NCI-H748 (cell line): ENCODE data around the gene TRPM2.

ENCODE experiments used
- DNase-seq: peaks from one replicate; lab custom pipeline; 2025; ENCODE audit not compliant: unreplicated experiment; lab: John Stamatoyannopoulos, UW

TRPM2 gene

DNA sequence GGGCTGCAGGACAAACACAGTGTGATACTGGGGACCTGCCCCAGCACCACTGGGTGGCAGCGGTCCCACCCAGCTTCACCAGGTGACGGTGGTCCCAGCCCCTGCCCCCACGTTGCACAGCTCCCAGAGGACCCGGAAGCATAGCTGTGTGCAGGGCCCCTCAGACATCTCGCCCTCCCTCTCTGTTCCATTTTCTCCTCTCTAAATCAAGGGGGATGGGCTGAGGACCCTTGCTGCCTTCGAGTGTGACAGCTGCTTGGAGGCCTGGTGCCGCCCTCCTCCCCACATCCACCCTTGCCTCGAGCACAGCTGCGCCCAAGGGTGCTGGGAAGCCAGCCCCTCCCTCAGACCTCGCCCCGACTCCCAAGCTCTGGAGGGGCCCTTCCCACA is 85.8 kb downstream of the TRPM2 start:
- no peak for DNase-seq

DNA sequence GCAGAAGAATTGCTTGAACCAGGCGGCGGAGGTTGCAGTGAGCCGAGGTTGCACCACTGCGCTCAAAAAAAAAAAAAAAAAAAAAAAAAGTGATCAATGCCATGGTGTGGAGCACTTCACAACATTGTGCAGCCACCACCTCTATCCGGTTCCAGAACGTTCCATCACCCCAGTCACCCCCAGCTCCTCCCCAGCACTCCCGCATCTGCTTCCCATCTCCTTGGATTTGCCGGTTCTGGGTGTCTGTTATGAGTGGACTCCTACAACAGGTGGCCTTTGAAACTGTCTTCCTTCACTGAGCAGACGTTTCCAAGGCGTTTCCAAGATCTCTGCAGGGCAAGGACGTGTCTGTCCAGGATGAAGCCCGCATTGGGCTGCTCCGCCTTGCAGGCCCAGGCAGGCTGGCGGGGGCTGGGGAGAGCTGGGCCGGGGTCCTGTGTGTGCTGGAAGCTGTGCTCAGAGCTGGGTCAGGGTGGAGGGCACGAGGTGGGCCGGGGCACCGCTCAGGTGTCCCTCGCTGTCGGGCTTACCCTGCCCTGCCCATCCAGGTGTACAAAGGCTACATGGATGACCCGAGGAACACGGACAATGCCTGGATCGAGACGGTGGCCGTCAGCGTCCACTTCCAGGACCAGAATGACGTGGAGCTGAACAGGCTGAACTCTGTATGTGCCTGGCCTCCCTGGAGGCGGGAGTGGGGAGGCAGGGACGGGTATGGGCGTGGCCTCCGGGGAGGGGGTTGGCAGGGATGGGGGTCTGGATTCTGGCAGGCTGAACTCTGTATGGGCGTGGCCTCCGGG is 87.0 kb downstream of the TRPM2 start:
- DNase-seq = no peak

DNA sequence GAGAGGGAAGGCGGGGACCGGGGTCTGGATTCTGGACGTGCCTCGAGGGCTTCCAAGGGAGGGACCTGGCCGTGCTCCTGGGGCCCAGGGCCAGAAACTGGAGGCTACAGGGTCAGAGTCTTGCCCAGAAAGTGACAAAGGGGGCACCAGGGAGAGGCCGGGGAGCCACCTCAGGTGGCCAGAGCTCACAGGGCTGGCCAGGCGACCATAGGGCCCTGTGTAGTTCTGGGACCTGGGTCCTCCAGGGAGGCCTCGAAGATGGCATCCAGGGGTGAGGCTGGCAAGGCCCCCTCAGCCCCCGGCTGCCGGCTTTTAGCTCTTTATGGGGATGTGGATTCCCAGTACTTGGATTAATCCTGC is 87.6 kb downstream of the TRPM2 start:
- DNase-seq = no peak

DNA sequence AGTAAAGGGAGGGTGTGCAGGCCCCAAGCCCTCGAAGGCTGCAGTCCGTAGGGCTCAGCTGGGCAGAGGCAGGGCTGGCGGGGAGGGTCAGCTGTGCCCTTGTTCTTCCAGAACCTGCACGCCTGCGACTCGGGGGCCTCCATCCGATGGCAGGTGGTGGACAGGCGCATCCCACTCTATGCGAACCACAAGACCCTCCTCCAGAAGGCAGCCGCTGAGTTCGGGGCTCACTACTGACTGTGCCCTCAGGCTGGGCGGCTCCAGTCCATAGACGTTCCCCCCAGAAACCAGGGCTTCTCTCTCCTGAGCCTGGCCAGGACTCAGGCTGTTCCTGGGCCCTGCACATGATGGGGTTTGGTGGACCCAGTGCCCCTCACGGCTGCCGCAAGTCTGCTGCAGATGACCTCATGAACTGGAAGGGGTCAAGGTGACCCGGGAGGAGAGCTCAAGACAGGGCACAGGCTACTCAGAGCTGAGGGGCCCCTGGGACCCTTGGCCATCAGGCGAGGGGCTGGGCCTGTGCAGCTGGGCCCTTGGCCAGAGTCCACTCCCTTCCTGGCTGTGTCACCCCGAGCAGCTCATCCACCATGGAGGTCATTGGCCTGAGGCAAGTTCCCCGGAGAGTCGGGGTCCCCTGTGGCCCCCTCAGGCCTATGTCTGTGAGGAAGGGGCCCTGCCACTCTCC is 88.3 kb downstream of the TRPM2 start:
- DNase-seq = no peak

DNA sequence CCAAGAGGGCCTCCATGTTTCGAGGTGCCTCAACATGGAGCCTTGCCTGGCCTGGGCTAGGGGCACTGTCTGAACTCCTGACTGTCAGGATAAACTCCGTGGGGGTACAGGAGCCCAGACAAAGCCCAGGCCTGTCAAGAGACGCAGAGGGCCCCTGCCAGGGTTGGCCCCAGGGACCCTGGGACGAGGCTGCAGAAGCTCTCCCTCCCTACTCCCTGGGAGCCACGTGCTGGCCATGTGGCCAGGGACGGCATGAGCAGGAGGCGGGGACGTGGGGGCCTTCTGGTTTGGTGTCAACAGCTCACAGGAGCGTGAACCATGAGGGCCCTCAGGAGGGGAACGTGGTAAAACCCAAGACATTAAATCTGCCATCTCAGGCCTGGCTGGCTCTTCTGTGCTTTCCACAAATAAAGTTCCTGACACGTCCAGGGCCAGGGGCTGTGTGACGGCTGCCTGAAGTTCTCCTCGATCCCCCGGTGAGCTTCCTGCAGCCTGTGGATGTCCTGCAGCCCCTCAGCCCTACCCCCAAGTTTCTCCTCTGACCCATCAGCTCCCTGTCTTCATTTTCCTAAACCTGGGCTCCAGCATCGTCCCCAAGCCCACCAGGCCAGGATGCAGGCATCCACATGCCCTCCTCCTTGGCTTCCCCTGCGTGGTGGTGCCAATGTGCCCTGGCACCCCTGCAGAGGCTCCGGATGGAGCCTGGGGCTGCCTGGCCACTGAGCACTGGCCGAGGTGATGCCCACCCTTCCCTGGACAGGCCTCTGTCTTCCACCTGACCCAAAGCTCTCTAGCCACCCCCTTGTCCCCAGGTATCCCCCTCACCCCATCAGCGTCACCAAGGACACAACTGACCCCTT is 89.1 kb downstream of the TRPM2 start:
- no peak for DNase-seq

DNA sequence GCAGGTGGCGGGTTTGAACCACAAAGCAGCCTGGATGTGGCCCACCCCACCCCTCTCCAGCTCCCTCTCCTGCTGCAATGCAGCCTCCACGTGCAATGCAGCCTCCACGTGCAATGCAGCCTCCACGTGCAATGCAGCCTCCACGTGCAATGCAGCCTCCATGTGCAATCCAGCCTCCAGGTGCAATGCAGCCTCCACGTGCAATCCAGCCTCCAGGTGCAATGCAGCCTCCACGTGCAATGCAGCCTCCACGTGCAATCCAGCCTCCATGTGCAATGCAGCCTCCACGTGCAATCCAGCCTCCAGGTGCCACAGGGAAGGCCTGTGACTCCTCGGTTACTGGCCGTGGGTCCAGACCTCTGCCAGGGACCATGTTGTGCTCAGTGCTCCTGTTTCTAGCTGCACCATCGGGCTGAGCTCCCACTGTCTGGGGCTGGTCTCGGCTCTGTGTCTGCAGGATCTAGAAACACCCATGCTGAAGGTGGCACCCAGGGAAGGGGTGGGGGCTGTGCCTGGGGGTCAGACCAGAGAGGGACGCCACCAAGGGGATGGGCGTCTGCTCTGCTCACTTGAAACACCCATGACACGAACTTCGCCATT is 90.0 kb downstream of the TRPM2 start:
- DNase-seq = no peak

DNA sequence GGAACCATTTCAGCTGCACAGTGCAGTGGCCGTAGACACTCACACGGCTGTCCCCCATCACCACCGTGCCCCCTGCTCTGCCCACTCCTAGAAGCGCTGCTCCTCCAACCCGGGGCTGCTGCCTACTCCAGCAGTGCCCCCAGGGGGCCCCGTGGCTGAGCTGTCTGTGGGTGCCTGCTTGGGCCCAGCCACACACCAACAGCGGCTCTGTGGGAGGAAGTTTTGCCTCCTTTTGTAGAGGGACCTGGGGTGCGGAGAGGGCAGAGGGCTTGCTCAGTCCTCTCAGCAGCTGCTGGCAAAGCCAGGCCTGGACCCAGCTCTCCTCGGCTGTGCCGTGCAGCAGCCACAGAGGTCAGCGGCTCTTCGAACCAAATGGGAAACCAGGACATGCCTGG is 90.5 kb downstream of the TRPM2 start:
- DNase-seq = no peak

DNA sequence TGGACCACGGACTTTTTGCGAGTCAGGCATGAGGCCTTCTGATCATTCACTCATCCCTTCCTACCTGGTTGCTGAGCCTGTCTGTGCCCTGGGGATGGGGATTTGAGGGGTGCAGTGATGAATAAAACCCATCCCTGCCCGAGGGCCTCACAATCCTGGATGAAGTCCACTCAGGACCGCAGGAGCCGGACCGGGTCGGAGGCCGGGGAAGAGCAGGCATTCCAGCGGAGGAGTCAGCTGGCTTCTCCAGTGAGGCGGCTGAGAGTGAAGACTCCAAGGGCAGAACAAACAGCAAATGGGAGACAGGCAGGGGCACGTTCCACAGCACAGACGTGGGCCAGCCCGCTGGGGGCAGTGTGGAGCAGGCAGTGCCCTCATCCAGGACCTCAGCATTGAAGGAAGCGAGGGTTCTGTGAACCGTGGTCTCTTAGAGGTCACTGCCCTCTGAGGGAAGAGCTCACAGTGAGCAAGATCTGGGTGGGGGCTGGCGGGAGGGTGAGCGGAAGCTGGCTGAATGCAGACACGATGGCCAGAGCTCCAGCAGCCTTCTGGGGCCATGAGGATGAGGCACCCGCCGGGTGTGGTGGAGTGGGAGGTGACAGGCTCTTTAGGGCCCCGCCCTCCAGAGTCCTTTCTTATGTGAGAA is 91.0 kb downstream of the TRPM2 start:
- peak; percentile 3 for DNase-seq

DNA sequence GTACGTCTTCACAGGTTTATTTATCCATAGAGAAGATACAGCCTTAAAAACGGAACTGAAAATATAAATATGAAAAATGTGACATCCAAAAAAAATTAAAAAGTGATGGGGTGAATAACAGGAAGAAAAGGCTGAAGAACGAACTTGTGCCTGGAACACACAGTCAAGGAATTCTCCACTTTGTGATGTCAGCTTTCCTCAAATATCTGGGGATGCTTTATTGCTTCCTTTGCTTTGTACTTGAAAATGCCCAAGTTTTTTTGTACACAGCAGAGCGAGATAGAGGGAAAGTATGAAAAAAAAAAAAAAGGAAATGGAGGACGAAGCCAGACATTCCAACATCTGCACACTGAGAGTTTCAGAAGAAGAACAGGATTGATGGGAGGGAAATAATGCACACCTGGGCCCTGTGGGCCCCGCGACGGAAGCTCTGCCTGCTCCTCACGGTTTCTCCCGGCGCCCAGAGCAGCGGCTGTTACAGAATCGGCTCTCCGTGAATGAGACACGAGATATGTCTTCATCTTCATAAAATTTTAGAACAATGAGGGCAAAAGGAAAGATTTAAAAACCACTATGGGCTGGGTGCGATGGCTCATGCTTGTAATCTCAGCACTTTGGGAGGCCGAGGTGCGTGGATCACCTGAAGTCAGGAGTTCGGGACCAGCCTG is 91.9 kb downstream of the TRPM2 start:
- DNase-seq = no peak

DNA sequence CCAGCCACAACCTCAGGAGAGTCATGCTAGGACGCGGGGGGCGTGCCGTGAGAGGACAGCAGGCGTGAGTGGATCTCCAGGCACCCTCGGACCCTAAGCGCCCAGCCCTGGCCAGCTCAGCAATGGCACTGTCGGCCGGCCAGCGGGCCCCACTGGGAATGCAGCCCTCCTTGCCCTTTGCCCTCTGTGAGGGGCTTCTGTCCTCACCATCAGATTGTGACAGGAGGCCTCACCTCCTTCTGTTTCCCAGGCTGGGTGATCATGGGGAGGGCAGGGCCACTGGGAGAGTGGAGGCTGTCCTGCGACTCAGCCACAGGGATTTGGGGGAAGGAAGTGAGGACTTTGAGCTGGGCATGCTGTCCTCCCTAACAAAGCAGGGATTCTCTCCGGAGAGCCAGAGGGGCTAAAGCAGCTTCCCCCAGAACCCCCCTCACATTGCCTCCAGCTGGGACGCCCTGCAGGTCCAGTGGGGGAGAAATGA is 95.3 kb downstream of the TRPM2 start:
- no peak for DNase-seq

DNA sequence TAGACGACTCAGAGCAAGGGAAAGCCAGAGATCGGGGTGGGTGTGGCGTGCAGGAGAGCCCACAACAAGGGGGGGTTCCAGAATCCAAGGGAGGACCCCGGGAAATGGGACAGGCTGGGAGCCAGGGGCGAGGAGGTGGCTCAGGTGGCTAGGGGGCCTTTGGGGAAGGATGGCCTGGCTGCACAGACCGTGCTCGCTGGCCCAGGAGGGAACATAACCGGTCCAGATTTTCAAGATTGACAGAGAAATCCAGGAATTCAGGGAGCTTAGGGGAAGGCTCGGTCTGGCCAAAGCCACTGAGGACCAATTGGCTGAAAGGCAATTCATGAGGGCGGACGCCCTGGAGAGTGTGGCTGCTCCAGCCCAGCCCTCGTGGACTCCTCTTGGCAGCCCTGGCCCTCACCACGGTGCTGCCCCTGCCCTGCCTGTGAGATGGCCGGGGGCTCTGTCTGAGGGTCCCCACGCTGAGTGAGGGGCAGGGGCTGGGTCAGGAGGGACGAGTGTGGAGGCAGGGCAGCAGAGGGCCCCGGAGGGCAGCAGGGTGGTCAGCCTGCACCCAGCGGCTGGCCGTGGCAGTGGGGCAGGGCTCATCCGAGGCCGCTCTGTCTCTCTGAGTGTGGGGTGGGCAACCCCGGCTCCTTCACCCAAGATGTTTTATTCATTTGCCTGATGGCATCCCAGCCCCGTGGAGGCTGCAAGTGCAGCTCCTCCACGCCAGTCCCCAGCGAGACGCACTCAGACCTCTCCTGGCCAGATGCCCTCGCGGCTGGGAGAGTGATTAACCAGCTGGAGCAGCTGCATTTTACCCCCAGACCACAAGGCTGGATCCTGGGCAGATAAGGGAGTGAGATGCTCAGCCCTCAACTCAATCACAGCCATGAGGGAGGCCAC is 96.3 kb downstream of the TRPM2 start:
- DNase-seq = peak; percentile 7

DNA sequence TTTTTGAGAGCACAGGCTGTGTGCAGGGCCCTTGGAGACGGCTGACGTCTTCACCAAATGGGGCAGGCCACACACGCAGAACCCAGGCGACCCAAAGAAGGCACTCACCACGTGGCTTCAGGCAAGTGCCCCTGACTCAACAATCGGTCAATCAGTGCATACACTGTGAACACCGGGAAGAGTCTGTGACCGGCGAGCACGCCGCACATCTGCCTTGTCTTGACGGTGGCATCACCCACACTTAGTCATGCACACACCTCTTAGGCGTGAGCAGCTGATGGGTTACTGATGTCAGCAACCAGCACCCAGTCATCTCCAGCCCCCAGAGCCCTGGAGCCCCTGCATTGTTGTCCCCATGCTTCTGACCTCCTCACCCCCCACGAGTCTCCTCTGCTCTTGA is 97.0 kb downstream of the TRPM2 start:
- DNase-seq = no peak

DNA sequence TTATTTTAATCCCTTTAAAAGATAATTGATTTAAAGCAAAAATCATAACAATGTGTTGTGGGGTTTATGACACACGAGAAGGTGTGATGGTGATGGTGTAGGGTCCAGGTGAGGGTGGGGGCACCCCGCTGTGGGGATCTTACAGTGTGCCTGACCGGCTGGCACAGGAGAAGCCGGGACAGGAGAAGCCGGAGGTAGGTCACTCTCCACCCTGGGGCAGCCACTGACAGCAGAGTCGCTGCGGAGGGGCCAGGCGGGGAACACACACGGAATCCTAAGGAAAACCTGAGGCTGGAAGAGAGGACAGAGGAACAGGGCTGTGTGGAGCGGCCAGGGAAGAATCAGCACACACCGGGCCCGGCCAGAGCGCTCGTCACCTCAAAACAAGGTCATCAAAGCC is 97.6 kb downstream of the TRPM2 start:
- no peak for DNase-seq

DNA sequence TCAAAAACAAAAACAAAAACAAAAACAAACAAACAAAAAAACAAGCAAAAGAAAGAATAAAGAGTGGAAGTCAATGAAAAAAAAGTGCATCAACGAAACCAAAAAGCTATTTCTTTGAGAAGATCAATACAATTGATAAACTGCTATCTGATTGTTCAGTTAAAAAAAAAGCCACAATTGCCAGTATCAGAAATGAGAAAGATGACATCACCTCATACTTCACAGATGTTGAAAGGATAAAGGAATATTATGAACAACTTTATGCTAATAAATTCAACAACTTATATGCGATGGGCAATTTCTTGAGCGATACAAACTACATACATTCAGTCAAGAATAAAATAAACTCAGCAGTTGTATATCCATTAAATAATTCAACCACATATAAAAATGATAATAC is 99.7 kb downstream of the TRPM2 start:
- DNase-seq = no peak

DNA sequence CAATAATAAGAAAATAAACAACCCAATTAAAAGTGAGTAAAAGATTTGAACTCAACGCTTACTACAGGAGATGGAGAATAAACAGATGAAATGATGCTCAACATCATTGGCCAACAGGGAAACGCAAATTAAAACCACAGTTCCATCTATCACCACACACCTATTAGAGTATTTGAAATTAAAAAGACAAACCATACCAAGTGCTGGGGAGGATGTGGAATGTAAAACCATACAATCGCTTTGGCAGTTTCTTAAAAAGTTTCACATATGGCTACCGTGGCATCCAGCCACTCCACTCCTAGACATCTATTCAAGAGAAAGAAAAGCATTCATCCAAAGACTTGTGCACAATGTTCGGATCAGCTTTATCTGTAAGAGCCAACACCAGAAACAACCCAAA is 100.6 kb downstream of the TRPM2 start:
- no peak for DNase-seq

DNA sequence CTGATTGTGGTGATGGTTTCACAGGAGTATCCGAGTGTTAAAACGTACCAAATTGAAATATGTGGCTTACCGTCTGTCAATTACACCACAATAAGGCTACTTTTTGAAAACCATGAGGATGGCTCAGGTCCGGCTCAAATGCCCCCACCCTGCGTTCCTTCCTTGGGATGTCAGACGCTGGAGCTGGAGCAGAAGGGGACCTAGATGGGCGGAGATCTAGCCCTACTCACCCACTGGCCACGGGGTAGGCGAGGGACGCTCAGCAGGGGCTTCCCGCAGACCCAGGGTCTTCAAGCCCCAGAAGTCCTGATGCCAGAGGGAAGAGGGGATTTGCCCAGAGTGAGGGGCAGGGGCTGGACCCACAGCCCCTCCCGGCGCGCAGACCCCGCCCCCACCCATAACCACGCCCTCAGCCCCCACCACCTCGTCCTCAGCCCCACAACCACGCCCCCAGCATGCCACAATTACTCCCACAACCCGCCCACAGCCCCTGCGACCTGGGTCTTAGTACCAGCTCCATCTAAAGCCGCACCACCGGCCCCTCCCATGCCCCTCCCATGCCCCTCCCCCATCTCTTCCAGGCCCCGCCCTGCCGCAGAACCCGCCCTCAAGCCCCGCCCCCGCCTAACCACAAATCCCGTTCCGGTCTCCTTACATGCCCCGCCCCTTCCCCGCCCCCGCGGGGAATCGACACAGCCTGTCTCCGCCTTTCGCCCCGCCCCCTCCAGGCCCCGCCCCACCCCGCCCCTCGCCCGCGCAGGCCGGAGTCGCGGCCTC is 101.5 kb downstream of the TRPM2 start, which contains the start of gene LRRC3:
LRRC3 (plus strand) TSS at position 764 of the 777 bp plus-strand sequence. CDS start 1,135 bp downstream, outside the sequence.
- peak; percentile 97 for DNase-seq

DNA sequence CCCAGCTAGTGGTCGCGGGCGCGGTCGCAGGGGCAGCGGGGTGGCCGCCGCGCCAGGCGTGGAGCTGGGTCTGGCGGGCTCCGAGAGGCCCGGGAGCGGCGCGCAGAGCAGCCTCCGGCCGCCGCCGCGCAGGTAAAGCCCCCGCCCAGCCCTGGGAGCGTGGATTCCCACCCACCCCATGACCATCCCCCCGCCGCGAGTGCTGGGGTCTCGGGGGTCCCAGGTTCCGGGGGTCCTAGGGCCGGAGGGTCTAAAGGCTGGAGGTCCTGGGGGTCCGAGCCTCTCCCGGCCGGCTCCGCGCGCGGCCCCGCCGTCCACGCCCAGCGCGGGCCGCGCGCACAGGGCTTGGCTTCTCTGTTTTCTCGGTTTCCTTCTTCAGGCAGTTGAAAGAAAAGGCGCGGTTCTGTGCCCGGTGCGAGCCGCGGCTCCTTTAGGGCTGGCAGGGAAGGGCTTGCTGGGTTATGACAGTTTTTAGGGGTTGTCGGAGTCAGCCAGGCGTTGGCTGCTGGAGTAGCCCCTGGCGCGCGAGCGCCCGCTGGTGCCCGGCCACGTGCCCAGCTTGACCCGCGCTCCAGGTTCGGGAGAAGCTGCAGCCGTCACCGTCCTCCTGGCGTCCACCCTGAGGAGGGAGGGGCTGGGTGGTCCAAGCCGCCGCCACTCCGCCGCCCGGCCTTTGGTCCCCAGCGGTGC is 102.2 kb downstream of the TRPM2 start:
- DNase-seq = peak; percentile 65
